CD14-positive monocyte (primary cell): ENCODE results near the gene SNX8. TPM values are rescaled to one million over a fixed set of nuclear protein-coding genes. Genes with fewer than 3 reads are reported as not detected.

Experiments used
- DNase-seq, 3 donors: peaks; one replicate each; pipeline ENCODE4 v3.0.0-alpha.2; 2011 to 2022
- H2AFZ ChIP-seq: 2 replicates; pipeline ENCODE4 v1.6.0; 2012; ENCODE audit warnings: mild to moderate bottlenecking, low read depth, low read length, inconsistent platforms; ENCODE audit not compliant: insufficient read depth, poor library complexity, severe bottlenecking
- H3K27ac ChIP-seq, 2 donors: 1 replicate in 1 of 2; 2 replicates in 1 of 2; pipeline ENCODE4 v1.5.1; 2012 to 2013; ENCODE audit warnings: low read length in 2 of 2, control low read depth in 1 of 2, inconsistent platforms in 1 of 2, low read depth in 1 of 2, mild to moderate bottlenecking in 1 of 2
- H3K27me3 ChIP-seq, 2 donors: one replicate each; pipeline versions ENCODE4 v1.6.0 to v1.6.1; 2011 to 2013; ENCODE audit warnings: low read length in 2 of 2; ENCODE audit not compliant: control insufficient read depth in 2 of 2, insufficient read depth in 2 of 2
- H3K36me3 ChIP-seq, 2 donors: replicated peaks in 1 of 2; 1 replicate in 1 of 2; 2 replicates in 1 of 2; pipeline versions ENCODE4 v1.5.1 to v1.6.1; 2012 to 2013; ENCODE audit warnings: low read length in 2 of 2, control low read depth in 1 of 2, inconsistent platforms in 1 of 2, mild to moderate bottlenecking in 1 of 2; ENCODE audit not compliant: insufficient read depth in 2 of 2, control insufficient read depth in 1 of 2
- H3K4me1 ChIP-seq, 2 donors: 1 replicate in 1 of 2; 2 replicates in 1 of 2; pipeline versions ENCODE4 v1.5.1 to v1.6.1; 2012 to 2013; ENCODE audit warnings: low read length in 2 of 2, control low read depth in 1 of 2, inconsistent platforms in 1 of 2, mild to moderate bottlenecking in 1 of 2, moderate library complexity in 1 of 2; ENCODE audit not compliant: insufficient read depth in 2 of 2, control insufficient read depth in 1 of 2
- H3K4me2 ChIP-seq: replicated peaks from 2 replicates; pipeline ENCODE3; 2012; ENCODE audit warnings: low read length, moderate library complexity, mild to moderate bottlenecking; ENCODE audit not compliant: poor library complexity, severe bottlenecking; ENCODE audit errors: extremely low read depth
- H3K4me3 ChIP-seq, 3 experiments: fragments of 200-600 bp in 1 of 3; sonication (generic) in 1 of 3; replicated peaks in 1 of 3; 1 replicate in 2 of 3; 2 replicates in 1 of 3; pipeline ENCODE4 v1.5.1; 2011 to 2013; ENCODE audit warnings: low read length in 3 of 3, mild to moderate bottlenecking in 3 of 3, control low read depth in 2 of 3, low read depth in 2 of 3, inconsistent platforms in 1 of 3, moderate library complexity in 1 of 3
- H3K79me2 ChIP-seq: 2 replicates; pipeline ENCODE4 v1.6.0; 2012; ENCODE audit warnings: mild to moderate bottlenecking, control low read depth, inconsistent platforms, low read length, moderate library complexity; ENCODE audit not compliant: insufficient read depth
- H3K9ac ChIP-seq: 2 replicates; pipeline ENCODE4 v1.6.0; 2017; ENCODE audit warnings: low read length, mild to moderate bottlenecking; ENCODE audit not compliant: insufficient read depth, poor library complexity, severe bottlenecking
- H3K9me3 ChIP-seq, 2 donors: replicated peaks in 1 of 2; 1 replicate in 1 of 2; 2 replicates in 1 of 2; pipeline versions ENCODE4 v1.5.1 to v1.6.1; 2012 to 2013; ENCODE audit warnings: low read length in 2 of 2, control low read depth in 1 of 2; ENCODE audit not compliant: control insufficient read depth in 1 of 2, insufficient read depth in 1 of 2
- H4K20me1 ChIP-seq: 2 replicates; pipeline ENCODE4 v1.6.0; 2012; ENCODE audit warnings: mild to moderate bottlenecking, low read length, control low read depth, moderate library complexity; ENCODE audit not compliant: insufficient read depth
- H3K27ac Mint-ChIP-seq, 7 donors: one replicate each; pipeline ENCODE4 v1.8.0; 2020; ENCODE audit warnings: mild to moderate bottlenecking in 7 of 7, mixed read lengths in 7 of 7, moderate library complexity in 6 of 7, inconsistent platforms in 2 of 7
- H3K27me3 Mint-ChIP-seq, 3 donors: one replicate each; pipeline ENCODE4 v1.8.0; 2021 to 2022; ENCODE audit warnings: low read depth in 3 of 3, mild to moderate bottlenecking in 3 of 3, mixed read lengths in 3 of 3, moderate library complexity in 3 of 3, inconsistent platforms in 1 of 3
- H3K36me3 Mint-ChIP-seq, 2 donors: one replicate each; pipeline ENCODE4 v1.8.0; 2020; ENCODE audit warnings: mixed read lengths in 2 of 2, inconsistent platforms in 1 of 2, mild to moderate bottlenecking in 1 of 2
- H3K4me1 Mint-ChIP-seq: one replicate; pipeline ENCODE4 v1.8.0; 2020; ENCODE audit warnings: mild to moderate bottlenecking, mixed read lengths
- H3K4me3 Mint-ChIP-seq, 2 donors: one replicate each; pipeline ENCODE4 v1.8.0; 2020; ENCODE audit warnings: mild to moderate bottlenecking in 2 of 2, mixed read lengths in 2 of 2, moderate library complexity in 1 of 2
- H3K9me3 Mint-ChIP-seq, 7 donors: one replicate each; pipeline ENCODE4 v1.8.0; 2020 to 2022; ENCODE audit warnings: mixed read lengths in 7 of 7, mild to moderate bottlenecking in 6 of 7, moderate library complexity in 6 of 7, inconsistent platforms in 2 of 7
- WGBS: methylation state at CpG from one replicate; pipeline ENCODE4 v1.1.5; 2013; ENCODE audit warnings: missing lambda C conversion rate; ENCODE audit not compliant: insufficient coverage; 5-methylcytosine and 5-hydroxymethylcytosine counted together
- intact Hi-C, 2 donors: fragments of 100-400 bp; cut with micrococcal nuclease; formaldehyde crosslinking; loops; one replicate each; pipeline versions ENCODE4 v1.15.0 to v1.15.1; 2023
- polyA plus RNA-seq, 3 donors: library from polyadenylated mRNA; depleted of rRNA in 1 of 3; unstranded in 2 of 3; stranded (reverse) in 1 of 3; fragments of 300-500 nt in 2 of 3; fragments of >200 nt in 1 of 3; fragmentation: Illumina TruSeq in 2 of 3; gene quantifications; 1 replicate in 2 of 3; 2 replicates in 1 of 3; pipeline ENCODE4 v1.2.3, GENCODE V29; 2012 to 2021
- TF ChIP-seq, protein P1 (sequence below): fragments of 200-600 bp; IDR thresholded peaks from one replicate; pipeline ENCODE4 v1.8.0; 2022; ENCODE audit warnings: antibody characterized with exemption, mild to moderate bottlenecking

The SNX8 gene
- polyA plus RNA-seq, 3 donors, result 15.4 to 43.7 (median 41.9) TPM

DNA sequence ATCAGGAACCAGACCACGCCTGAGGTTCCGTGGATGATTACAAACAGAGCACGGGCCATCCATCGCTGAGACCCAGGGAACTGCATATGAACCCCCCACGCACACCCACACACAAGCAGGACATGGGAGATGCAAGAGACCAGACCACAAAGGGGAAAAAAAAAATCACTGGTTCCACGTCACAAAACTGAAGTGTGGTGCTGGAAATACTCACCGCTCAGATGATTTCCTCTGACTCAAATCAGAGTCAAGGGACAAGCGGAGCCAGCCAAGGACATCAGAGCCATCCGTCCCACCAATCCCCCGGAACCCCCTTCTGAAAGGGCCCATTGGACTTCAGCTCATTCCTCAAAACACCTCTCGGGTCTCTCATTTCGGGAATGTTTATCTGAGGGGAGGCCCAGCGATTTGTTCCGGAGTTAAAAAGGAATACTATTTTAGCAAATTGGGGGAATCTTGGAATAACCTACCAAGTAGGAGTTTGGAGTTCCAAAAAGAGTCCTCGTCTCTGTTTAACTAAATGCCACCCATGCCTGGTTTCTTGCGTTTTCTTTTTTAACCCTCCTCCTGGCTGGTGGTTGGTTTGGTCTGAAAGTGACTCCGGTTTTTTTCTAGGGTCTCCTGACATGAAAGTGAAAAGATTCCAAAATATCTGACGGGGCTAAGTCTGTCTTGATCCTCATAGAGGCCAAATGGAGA lies 15.0 kb downstream of the SNX8 start:
- H3K4me1 Mint-ChIP-seq, result peaks cover 30% of the 10 kb centered on the region
- H3K27me3 Mint-ChIP-seq, result peaks cover 0 to 1% (median 0%) of the 10 kb centered on the region in 3 donors
- no peaks in the 10 kb centered on the region for H3K27me3 ChIP-seq
- H3K4me1 ChIP-seq, result peaks cover 15 to 25% of the 10 kb centered on the region in 2 donors
- peaks cover 0 to 11% of the 10 kb centered on the region in 2 donors for H3K36me3 Mint-ChIP-seq
- peaks cover 0 to 2% (median 0%) of the 10 kb centered on the region in 7 donors for H3K9me3 Mint-ChIP-seq
- DNase-seq, result peak in 1 of 3 donors; percentile 55
- H3K4me3 Mint-ChIP-seq, result peak overlapping the region in 1 of 2 donors; percentile 76
- no peak overlapping the region for H2AFZ ChIP-seq
- TF ChIP-seq, protein P1, sequence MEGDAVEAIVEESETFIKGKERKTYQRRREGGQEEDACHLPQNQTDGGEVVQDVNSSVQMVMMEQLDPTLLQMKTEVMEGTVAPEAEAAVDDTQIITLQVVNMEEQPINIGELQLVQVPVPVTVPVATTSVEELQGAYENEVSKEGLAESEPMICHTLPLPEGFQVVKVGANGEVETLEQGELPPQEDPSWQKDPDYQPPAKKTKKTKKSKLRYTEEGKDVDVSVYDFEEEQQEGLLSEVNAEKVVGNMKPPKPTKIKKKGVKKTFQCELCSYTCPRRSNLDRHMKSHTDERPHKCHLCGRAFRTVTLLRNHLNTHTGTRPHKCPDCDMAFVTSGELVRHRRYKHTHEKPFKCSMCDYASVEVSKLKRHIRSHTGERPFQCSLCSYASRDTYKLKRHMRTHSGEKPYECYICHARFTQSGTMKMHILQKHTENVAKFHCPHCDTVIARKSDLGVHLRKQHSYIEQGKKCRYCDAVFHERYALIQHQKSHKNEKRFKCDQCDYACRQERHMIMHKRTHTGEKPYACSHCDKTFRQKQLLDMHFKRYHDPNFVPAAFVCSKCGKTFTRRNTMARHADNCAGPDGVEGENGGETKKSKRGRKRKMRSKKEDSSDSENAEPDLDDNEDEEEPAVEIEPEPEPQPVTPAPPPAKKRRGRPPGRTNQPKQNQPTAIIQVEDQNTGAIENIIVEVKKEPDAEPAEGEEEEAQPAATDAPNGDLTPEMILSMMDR, result no peak
- peak overlapping the region in 6 of 7 donors; percentile 11 to 73 (median 64) for H3K27ac Mint-ChIP-seq
- no peaks in the 10 kb centered on the region for H3K36me3 ChIP-seq
- H3K4me3 ChIP-seq, result peak overlapping the region in 1 of 3 experiments; percentile 44
- peak overlapping the region; percentile 22 for H3K9ac ChIP-seq
- intact Hi-C loops, result no loop called here
- peaks cover 12% of the 10 kb centered on the region for H4K20me1 ChIP-seq
- peaks cover 24% of the 10 kb centered on the region for H3K79me2 ChIP-seq
- peak overlapping the region in 1 of 2 donors; percentile 64 for H3K27ac ChIP-seq
- H3K4me2 ChIP-seq, result peak overlapping the region; percentile 46
- 72% methylated on average over 7 of the region's 18 CpGs for WGBS
- no peaks in the 10 kb centered on the region for H3K9me3 ChIP-seq

DNA sequence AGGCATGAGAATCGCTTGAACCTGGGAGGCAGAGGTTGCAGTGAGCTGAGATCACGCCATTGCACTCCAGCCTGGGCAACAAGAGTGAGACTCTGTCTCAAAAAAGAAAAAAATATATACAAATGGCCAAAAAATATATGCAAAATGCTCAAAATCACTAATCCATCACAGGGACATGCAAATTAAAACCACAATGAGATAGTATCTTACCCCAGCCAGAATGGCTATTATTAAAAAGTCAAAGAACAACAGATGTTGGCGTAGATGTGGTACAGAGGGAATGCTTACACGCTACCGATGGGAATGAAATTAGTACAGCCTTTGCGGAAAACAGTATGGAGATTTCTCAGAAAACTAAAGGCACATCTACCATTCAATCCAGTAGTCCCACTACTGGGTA lies 17.4 kb downstream of the SNX8 start:
- Histone ChIP-seq H3K79me2 (peaks cover 28% of the 10 kb centered on the region), H3K27ac (no peak overlapping the region), H4K20me1 (peaks cover 13% of the 10 kb centered on the region), H3K4me3 (no peak overlapping the region), H2AFZ (no peak overlapping the region), H3K9me3 (no peaks in the 10 kb centered on the region), H3K27me3 (no peaks in the 10 kb centered on the region), H3K9ac (no peak overlapping the region), H3K4me2 (no peak overlapping the region), H3K4me1 (peaks cover 15 to 25% of the 10 kb centered on the region in 2 donors), H3K36me3 (no peaks in the 10 kb centered on the region)
- no peak overlapping the region for H3K4me3 Mint-ChIP-seq
- intact Hi-C loops, result no loop called here
- no CpG with 5 or more reads among the region's 6 CpGs for WGBS
- peaks cover 0 to 2% (median 0%) of the 10 kb centered on the region in 7 donors for H3K9me3 Mint-ChIP-seq
- peaks cover 0 to 8% of the 10 kb centered on the region in 2 donors for H3K36me3 Mint-ChIP-seq
- TF ChIP-seq, protein P1, result no peak
- H3K27me3 Mint-ChIP-seq, result peaks cover 0 to 2% (median 1%) of the 10 kb centered on the region in 3 donors
- no peak for DNase-seq
- peaks cover 30% of the 10 kb centered on the region for H3K4me1 Mint-ChIP-seq
- no peak overlapping the region for H3K27ac Mint-ChIP-seq
